ENCODE measurements around the gene OPN1SW.

DNA sequence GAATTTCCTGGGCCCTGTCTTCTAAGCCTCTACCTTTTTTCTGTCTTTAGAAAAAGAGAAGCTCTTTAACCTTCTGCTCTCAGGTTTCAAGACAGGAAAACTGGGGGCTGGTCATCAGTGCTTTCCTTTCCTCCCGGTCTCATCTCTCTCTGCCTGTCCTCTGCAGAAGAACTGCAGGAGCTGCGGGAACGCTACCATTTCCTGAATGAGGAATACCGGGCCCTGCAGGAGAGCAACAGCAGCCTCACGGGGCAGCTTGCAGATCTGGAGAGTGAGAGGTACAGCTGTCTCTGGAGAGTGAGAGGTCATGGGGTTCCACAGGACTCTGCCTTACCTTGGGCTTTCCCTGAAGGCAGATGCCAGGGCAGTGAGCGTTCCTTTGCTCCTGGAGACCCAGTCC, 28.9 kb upstream of the OPN1SW start:
- TF ChIP-seq CTCF (IDR thresholded peaks at IDR 0.05) (no peak), POLR2A (IDR thresholded peaks at IDR 0.05) (no peak)

All from esophagus squamous epithelium (tissue), 4 donors.